Activated CD4-positive, alpha-beta T cell treated with anti-CD3 and anti-CD28 coated beads, Interleukin-2, amount 50 U/mL, for 24 hours (primary cell): ENCODE measurements around the gene SNCG.
"Not testable (repeated sequence)": the region's sequence is repeated elsewhere in the genome, so short reads cannot be mapped to it uniquely, and the experiment has no call there.

Source experiments
- DNase-seq, 2 donors: peaks; one replicate each; pipeline ENCODE4 v3.0.0-alpha.2; 2020; ENCODE audit warnings: low read depth in 1 of 2, low spot score in 1 of 2

The SNCG gene

DNA sequence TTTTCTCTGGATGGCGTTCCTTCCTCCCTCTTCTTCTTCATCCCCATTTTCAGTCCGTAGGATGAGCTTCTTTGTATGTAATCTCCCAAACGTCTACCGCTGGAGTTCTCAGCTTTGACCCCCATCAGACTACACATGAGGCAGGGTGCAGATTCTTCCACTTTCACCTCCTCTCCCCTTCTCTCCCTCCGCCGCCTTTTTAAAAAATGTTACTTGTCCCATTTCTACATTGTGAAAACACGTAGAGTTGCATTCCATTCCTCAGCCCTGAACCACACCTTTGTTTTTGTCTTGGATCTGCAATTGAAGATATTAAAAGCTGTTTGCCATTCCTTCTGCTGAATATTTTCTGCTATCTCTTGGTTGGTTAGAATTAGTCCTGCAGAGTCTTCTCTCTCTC is 16.1 kb downstream of the SNCG start:
- DNase-seq, result no peak

DNA sequence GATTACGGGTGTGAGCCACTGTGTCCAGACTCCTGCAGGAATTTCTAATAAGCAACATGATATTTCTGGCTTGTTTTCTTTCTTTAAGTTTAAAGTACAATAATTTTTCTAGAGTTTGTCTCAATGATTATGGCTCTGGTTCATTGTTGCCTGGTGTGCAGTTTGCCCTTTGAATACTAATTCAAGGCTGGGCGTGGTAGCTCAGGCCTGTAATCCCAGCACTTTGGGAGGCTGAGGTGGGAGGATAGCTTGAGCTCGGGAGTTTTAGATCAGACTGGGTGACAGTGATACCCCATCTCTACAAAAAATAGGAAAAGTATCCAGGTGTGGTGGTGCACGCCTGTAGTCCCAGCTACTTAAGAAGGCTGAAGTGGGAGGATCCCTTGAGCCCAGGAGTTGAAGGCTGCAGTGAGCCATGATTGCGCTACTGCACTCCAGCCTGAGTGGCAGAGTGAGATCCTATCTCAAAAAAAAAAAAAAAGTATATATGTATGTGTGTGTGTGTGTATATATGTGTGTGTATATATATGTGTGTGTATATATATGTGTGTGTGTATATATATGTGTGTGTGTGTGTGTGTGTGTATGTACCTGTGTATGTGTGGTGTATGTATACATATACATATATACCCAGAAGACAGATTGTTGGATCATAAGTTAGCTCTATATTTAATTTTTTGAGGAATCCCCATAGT is 18.1 kb downstream of the SNCG start:
- DNase-seq, result no peak

DNA sequence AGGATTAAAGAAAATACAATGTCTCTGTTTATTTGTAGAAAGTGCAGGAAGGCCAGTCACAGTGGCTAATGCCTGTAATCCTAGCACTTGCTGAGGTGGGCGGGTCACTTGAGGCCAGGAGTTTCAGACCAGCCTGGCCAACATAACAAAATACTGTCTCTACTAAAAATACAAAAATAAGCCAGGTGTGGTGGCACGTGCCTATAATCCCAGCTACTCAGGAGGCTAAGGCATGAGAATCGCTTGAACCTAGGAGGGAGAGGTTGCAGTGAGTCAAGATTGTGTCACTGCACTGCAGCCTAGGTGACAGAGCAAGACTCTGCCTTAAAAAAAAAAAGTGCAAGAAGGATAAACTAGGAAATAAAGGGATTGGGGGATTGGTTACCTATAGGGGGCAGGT is 20.1 kb downstream of the SNCG start:
- DNase-seq, result not testable (repeated sequence)

DNA sequence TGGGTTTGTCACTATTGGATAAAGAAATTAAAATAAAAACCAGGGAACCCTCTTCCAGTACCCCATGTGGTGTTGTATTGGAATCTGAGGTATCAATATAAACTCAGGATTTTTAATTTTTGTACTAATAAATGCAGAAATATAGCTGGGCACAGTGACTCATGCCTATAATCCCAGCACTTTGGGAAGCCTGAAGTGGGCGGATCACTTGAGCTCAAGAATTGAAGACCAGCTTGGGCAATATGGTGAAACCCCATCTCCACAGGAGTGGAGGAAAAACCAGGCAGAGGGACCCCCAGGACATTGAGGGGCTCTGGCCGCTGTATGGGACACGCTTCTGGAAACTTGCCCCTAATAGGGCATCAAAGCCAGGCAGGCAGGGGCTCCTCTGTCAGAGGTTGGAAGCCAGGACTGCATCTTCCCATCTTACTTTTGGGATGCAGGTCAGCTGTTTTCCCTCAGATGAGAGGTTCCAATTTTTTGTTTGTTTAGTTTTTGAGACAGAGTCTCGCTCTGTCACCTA is 21.0 kb downstream of the SNCG start:
- DNase-seq, result no peak

DNA sequence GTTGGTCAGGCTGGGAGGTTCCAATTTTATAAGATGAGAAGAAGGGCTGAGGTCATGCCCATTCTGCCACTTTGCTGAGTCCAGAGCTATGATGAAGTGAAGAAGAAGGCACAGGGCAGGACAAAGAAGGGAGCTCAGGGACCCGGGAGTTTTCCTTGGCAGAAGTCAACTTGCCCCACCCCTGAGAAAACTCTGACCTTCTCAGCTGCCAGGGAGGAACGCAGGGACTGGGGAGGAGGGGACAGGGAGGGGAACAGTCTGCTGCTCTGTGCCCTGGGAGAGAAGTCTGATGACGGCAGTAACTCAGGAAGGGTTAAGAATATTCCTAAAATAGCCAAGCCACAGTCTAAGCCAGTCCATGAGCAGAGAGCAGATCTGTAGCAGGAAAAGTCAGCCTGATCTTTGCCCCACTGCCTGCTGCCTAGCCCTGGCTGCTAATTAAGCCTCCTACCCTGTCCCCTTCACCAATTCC is 21.6 kb downstream of the SNCG start:
- DNase-seq, result no peak

DNA sequence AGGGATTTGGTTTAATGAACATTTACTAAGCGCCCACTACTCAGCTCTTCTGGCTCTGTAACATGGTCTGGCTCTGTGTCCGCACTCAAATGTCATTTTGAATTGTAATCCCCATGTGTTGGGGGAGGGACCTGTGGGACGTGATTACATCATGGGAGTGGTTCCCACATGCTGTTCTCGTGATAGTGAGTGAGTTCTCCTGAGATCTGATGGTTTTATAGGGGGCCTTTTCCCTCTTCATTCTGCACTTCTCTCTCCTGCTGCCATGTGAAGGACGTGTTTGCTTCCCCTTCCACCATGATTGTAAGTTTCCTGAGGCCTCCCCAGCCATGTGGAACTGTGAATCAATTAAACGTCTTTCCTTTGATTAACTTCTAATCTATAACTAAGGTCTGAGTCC is 22.6 kb downstream of the SNCG start:
- not testable (repeated sequence) for DNase-seq

DNA sequence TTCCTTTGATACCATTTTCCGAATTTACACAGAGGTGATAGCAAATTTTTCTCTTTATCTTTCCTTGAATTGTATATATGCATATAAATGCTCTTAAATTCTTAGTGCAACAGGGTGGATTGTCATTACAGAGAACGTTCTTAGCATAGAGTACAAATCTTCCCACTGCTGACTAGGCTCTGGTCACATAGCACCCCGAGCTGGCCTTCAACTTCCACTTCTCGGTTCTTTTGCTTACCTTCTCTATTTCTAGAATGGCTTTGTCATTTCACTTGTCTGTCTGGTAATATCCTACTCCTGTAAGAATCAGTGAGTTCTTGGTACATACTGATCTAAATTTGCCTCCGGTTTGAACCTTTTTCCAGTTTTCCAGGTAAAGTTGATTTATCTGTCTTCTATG is 23.3 kb downstream of the SNCG start:
- DNase-seq, result no peak

DNA sequence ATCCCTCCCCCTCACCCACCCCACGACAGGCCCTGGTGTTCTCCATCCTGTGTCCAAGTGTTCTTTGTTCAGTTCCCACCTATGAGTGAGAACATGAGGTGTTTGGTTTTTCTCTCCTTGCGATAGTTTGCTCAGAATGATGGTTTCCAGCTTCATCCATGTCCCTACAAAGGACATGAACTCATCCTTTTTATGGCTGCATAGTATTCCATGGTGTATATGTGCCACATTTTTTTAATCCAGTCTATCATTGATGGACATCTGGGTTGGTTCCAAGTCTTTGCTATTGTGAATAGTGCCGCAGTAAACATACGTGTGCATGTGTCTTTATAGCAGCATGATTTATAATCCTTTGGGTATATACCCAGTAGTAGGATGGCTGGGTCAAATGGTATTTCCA is 26.1 kb downstream of the SNCG start:
- DNase-seq, result not testable (repeated sequence)

DNA sequence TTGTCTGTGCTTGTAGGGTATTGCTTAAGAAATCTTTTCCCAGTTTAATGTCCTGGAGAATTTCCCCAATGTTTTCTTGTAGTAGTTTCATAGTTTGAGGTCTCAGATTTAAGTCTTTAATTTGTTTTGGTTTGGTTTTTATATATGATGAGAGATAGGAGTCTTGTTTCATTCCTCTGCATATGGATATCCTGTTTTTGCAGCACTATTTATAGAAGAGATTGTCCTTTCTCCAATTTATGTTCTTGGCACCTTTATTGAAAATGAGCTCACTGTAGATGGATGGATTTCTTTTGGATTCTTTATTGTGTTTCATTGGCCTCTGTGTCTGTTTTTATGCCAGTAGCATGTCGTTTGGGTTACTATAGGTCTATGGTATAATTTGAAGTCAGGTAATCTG is 30.1 kb downstream of the SNCG start:
- DNase-seq, result no peak

DNA sequence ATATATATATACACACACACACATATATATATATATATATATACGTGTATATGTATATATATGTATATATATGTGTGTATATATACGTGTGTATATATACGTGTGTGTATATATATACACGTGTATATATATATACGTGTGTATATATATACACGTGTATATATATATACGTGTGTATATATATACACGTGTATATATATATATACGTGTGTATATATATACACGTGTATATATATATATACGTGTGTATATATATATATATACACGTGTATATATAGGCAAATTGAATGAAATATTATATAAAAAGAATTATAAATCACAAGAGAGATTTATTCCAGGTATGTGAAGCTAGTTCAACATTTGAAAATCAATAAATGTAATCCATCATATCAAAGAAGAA is 33.0 kb downstream of the SNCG start:
- not testable (repeated sequence) for DNase-seq

DNA sequence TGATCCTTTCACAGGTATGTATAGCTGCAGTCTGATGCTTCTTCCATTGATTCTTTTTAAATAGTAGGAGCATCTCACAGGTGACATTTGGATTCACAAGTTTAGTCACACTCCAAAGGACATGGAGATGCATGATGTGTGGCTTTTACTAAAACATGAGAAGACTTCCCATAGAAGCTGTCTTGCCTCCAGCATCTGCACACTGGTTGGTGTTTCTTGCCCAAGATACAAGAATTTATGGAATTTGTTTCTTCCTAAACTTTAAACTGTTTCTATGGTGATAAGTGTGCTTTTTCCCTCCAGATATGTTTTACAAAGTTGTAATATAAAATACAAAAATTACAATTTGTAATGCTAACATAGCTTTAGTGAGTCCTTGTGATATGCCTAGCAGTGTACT is 34.1 kb downstream of the SNCG start:
- DNase-seq, result no peak

DNA sequence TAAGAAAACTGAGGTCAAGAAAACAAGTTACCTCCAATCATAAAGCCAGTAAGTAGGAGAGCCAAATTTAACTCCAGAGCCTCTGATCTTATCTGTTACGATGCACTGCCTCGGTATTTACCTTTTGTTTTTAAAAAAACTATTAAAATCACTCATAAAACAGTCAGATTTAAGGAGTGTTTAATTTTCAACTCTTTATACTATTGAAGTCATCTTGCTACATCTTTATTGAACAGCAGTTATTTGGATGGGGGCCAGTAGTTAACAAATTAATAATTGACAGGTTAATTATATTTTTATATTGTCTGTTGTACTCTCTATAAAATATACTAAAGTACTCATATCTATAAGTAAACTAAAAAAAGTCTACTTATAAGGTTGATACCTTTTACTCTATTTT is 34.5 kb downstream of the SNCG start:
- no peak for DNase-seq

DNA sequence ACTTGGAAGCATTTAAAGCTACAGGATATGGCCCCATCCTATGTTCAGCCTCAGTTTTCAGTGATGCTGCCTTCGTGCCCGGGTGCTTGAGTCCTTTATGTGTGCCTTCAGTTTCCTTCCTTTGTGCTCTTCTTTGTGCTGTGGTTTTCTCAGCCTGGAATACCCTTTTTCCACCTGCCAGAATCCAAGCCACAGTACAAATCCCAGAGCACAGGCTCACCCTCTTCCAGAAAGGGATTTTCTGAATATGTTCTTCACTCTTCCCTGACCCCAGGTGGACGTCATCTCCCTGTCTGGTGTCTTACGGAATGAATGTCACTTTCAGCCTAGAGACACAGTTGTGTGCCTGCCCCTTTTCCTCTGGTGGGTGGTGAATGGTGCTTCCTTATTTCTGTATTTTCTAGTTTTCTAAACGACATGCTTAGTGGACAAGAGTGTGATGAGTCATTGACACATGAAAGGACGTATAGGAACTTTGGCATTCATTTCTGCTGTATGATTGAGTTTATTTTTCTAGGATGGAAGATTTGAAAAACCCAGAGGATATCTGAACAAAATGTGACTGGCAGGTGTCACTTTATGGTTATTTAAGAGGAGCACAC is 41.5 kb downstream of the SNCG start:
- DNase-seq, result not testable (repeated sequence)

DNA sequence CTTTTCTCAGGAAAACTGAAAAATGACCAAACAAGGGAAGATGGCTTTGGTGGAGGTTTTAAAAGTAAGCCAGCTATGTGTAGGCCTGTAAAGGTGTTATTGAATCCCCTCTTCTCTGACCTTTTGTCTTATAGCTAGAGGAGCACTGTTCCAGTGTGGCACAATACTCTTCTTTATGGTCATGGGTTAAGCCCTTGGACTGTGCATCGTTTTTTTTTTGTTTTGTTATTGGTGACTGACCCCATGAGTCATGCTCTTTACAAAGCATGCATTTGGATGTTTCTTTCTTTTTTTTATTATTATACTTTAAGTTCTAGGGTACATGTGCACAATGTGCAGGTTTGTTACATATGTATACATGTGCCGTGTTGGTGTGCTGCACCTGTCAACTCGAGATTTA is 42.1 kb downstream of the SNCG start:
- no peak for DNase-seq

DNA sequence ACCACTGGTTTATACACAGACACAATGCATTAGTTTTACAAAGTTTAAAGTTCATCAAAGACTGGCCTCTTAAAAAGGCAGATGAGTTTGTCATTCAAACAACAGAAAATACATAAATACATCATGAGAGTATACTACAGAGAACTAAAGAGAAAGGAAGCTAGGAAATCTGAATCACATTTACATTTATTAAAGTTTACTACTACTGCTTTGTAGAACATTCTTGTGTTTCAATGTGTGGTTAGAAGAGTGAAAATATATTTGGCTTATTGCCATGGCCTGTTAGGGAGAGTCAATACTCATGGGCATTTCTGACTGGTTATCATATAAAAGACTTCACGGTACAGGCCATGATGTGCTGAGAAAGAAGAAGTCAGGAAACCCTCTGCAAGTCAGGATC is 48.7 kb downstream of the SNCG start:
- DNase-seq, result not testable (repeated sequence)

DNA sequence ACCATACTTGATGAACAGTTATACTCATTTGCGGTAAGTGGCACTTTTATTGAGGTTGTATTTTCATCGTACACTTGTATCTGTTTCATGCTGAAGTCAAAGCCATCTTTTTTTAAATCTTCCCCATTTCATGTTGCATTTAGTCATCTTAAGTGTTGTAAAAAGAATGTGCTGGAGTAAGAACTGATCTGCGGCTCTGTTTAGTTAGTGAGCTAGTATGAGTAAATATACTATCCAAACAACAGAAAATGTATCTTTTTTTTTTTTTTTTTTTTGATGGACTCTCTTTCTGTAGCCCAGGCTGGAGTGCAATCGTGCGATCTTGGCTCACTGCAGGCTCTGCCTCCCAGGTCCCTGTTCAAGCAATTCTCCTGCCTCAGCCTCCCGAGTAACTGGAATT is 49.3 kb downstream of the SNCG start:
- DNase-seq, result not testable (repeated sequence)

DNA sequence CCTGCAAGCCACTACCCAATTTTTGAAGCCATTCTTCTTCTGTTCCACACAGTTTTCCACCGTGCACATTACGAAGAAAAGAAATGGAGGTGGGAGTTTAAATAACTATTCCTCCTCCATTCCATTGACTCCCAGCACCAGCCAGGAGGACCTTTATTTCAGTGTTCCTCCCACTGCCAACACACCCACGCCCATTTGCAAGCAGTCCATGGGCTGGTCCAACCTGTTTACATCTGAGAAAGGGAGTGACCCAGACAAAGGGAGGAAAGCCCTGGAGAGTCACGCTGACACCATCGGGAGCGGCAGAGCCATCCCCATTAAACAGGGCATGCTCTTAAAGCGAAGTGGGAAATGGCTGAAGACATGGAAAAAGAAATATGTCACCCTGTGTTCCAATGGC is 49.9 kb downstream of the SNCG start:
- DNase-seq, result not testable (repeated sequence)

DNA sequence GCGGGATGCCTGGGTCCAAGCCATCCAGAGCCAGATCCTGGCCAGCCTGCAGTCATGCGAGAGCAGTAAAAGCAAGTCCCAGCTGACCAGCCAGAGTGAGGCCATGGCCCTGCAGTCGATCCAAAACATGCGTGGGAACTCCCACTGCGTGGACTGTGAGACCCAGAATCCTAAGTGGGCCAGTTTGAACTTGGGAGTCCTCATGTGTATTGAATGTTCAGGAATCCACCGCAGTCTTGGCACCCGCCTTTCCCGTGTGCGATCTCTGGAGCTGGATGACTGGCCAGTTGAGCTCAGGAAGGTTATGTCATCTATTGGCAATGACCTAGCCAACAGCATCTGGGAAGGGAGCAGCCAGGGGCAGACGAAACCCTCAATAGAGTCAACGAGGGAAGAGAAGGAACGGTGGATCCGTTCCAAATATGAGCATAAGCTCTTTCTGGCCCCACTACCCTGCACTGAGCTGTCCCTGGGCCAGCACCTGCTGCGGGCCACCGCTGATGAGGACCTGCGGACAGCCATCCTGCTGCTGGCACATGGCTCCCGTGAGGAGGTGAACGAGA is 50.8 kb downstream of the SNCG start:
- not testable (repeated sequence) for DNase-seq
